Epithelial cell of esophagus (primary cell): ENCODE data around the gene DDX50.

Source experiments
- DNase-seq: peaks from one replicate; pipeline ENCODE4 v3.0.0; 2010; ENCODE audit warnings: low read depth
- H3K4me3 ChIP-seq: 2 replicates; pipeline ENCODE4 v1.5.1; 2011; ENCODE audit warnings: mild to moderate bottlenecking, low read length, control low read depth
- TF ChIP-seq, protein P1 (sequence below): IDR thresholded peaks from 2 replicates; pipeline ENCODE4 v1.5.1; 2011; ENCODE audit warnings: low read depth, mild to moderate bottlenecking, low read length, control low read depth, inconsistent platforms; ENCODE audit not compliant: insufficient read depth; ENCODE audit errors: missing control alignments

Gene DDX50

GRCh38 chr10:68870061-68870460, 31.1 kb upstream of the DDX50 start:
- TF ChIP-seq, protein P1, sequence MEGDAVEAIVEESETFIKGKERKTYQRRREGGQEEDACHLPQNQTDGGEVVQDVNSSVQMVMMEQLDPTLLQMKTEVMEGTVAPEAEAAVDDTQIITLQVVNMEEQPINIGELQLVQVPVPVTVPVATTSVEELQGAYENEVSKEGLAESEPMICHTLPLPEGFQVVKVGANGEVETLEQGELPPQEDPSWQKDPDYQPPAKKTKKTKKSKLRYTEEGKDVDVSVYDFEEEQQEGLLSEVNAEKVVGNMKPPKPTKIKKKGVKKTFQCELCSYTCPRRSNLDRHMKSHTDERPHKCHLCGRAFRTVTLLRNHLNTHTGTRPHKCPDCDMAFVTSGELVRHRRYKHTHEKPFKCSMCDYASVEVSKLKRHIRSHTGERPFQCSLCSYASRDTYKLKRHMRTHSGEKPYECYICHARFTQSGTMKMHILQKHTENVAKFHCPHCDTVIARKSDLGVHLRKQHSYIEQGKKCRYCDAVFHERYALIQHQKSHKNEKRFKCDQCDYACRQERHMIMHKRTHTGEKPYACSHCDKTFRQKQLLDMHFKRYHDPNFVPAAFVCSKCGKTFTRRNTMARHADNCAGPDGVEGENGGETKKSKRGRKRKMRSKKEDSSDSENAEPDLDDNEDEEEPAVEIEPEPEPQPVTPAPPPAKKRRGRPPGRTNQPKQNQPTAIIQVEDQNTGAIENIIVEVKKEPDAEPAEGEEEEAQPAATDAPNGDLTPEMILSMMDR: no peak
- DNase-seq: no peak
- H3K4me3 ChIP-seq: no peak overlapping the region

- TF ChIP-seq, protein P1: no peak
- no peak overlapping the region for H3K4me3 ChIP-seq
- no peak for DNase-seq
Observed at GRCh38 chr10:68870545-68871104, 30.5 kb upstream of the DDX50 start.

GRCh38 chr10:68871105-68871711, 29.9 kb upstream of the DDX50 start:
- TF ChIP-seq, protein P1: no peak
- no peak for DNase-seq
- H3K4me3 ChIP-seq: no peak overlapping the region

- H3K4me3 ChIP-seq: no peak overlapping the region
- peak; percentile 33 for DNase-seq
- TF ChIP-seq, protein P1: no peak
Observed at GRCh38 chr10:68871731-68872342, 29.3 kb upstream of the DDX50 start.

- no peak overlapping the region for H3K4me3 ChIP-seq
- DNase-seq: no peak
- TF ChIP-seq, protein P1: no peak
Observed at GRCh38 chr10:68876246-68877138, 24.6 kb upstream of the DDX50 start.

DNA sequence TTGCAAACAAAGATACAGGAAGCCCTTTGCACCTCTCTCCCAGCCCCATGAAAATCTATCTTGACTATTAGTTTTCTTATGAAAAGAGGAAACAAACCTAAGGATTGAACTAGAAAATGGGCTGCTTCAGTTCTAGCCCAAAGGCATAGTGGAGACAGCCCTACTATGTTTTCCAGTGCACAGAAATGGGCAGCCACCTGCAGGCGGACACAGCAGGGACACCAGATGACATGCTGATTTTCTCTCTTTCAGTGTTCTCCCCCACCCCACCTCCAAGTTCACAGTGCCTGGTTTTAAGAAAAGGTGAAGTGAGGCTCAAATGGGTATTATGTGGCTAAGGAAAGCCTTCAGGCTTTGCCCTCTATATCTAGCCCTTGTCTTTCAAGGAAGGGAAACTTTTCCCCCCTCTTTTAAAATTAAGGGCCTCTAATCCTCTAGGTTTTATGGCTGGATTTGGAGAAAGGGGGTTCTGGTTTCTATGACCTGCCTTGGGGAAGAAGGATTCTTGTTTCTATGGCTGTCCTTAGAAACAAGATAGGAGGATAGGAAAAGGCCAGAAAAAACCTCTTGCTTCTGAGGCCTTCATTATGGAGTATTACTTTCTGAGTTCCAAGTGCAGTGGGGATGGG, 23.5 kb upstream of the DDX50 start:
- TF ChIP-seq, protein P1: no peak
- no peak overlapping the region for H3K4me3 ChIP-seq
- no peak for DNase-seq
